ENCODE measurements around the gene PKNOX2. TPM values are rescaled to one million over a fixed set of nuclear protein-coding genes. Genes with fewer than 3 reads are reported as not detected.

PKNOX2 gene
- total and polyA plus RNA-seq, 10 of the 15 experiments (the other 5 are each of a cell fraction or from before 2014, with no cell fraction given): not detected

DNA sequence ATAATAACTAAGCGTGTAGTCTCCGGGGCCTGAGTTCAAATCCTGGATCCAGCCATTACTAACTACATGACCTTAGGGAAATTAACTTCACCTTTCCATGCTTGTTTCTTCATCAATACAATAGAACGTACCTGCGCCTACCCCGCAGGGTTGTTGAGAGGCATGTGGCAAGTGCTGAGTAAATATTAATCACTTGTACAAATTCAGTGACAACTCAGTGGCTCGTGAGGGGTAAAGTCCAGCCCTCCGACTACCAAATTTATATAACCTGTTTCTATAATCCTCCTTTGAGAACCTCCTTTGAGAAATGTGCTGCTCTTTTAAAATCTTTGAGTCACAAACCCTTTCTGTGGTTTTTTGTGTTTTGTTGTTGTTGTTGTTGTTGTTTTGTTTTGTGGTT lies 281.7 kb downstream of the PKNOX2 start (continued):
- TF ChIP-seq, protein P1, sequence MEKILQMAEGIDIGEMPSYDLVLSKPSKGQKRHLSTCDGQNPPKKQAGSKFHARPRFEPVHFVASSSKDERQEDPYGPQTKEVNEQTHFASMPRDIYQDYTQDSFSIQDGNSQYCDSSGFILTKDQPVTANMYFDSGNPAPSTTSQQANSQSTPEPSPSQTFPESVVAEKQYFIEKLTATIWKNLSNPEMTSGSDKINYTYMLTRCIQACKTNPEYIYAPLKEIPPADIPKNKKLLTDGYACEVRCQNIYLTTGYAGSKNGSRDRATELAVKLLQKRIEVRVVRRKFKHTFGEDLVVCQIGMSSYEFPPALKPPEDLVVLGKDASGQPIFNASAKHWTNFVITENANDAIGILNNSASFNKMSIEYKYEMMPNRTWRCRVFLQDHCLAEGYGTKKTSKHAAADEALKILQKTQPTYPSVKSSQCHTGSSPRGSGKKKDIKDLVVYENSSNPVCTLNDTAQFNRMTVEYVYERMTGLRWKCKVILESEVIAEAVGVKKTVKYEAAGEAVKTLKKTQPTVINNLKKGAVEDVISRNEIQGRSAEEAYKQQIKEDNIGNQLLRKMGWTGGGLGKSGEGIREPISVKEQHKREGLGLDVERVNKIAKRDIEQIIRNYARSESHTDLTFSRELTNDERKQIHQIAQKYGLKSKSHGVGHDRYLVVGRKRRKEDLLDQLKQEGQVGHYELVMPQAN (conservative IDR thresholded peaks at IDR 0.05): no peak

- 66% methylated on average over 4 of the region's 6 CpGs for WGBS (ENCODE audit: insufficient coverage, insufficient replicate concordance, low lambda C conversion rate, missing lambda C conversion rate)
- ChIA-PET RAD21 (ENCODE audit: unreplicated experiment) (no interaction called here), CTCF (interaction anchor here (1.4 to 9.8 kb wide), 2 partner anchors 17 to 122 kb away, joined by 3 to 85 read pairs; partner anchors contain the start of gene EI24), POLR2A (no interaction called here), SMC1A (ENCODE audit: uncharacterized antibody, unreplicated experiment) (interaction anchor here (1.1 kb wide), 1 partner anchor 14 kb away, joined by 3 read pairs; no protein-coding TSS in a partner anchor)
- intact Hi-C loops (cut with micrococcal nuclease; ENCODE audit: unreplicated experiment): no loop called here
- H3K4me2 ChIP-seq (ENCODE audit: control insufficient read depth, insufficient read depth): no peak overlapping the region
- BruUV-seq (replicated peaks): no TSS peak
- no peak overlapping the region for H3K27ac ChIP-seq (ENCODE audit: control insufficient read depth, insufficient read depth)
- no peak overlapping the region for H3K9ac ChIP-seq (ENCODE audit: control insufficient read depth, insufficient read depth, low read length)
- no peaks in the 10 kb centered on the region for H3K79me2 ChIP-seq (ENCODE audit: control insufficient read depth, insufficient read depth, low read length)
- no peaks in the 10 kb centered on the region for H3K4me1 ChIP-seq (ENCODE audit: control insufficient read depth, insufficient read depth, low read length)
- no peaks in the 10 kb centered on the region for H4K20me1 ChIP-seq (ENCODE audit: control insufficient read depth, insufficient read depth)
- FAIRE-seq (no peak), ATAC-seq (no peak), DNase-seq (ENCODE audit: low read depth, low spot score) (no peak)
- H2AFZ ChIP-seq (ENCODE audit: control insufficient read depth, low read depth, low read length): no peak overlapping the region
- in situ Hi-C loops (cut with MboI): no loop called here
- TF ChIP-seq BCL11A (IDR thresholded peaks at IDR 0.05; ENCODE audit: low read depth, low read length) (no peak), HDGF (IDR thresholded peaks at IDR 0.05) (no peak), YY1 (IDR thresholded peaks at IDR 0.05; ENCODE audit: low read depth, low read length) (no peak), SMARCA5 (IDR thresholded peaks at IDR 0.05) (no peak)
- TF ChIP-seq, protein P2, sequence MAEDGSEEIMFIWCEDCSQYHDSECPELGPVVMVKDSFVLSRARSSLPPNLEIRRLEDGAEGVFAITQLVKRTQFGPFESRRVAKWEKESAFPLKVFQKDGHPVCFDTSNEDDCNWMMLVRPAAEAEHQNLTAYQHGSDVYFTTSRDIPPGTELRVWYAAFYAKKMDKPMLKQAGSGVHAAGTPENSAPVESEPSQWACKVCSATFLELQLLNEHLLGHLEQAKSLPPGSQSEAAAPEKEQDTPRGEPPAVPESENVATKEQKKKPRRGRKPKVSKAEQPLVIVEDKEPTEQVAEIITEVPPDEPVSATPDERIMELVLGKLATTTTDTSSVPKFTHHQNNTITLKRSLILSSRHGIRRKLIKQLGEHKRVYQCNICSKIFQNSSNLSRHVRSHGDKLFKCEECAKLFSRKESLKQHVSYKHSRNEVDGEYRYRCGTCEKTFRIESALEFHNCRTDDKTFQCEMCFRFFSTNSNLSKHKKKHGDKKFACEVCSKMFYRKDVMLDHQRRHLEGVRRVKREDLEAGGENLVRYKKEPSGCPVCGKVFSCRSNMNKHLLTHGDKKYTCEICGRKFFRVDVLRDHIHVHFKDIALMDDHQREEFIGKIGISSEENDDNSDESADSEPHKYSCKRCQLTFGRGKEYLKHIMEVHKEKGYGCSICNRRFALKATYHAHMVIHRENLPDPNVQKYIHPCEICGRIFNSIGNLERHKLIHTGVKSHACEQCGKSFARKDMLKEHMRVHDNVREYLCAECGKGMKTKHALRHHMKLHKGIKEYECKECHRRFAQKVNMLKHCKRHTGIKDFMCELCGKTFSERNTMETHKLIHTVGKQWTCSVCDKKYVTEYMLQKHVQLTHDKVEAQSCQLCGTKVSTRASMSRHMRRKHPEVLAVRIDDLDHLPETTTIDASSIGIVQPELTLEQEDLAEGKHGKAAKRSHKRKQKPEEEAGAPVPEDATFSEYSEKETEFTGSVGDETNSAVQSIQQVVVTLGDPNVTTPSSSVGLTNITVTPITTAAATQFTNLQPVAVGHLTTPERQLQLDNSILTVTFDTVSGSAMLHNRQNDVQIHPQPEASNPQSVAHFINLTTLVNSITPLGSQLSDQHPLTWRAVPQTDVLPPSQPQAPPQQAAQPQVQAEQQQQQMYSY (CRISPR knock-in tag; IDR thresholded peaks at IDR 0.05): no peak
- H3K36me3 ChIP-seq (ENCODE audit: control insufficient read depth in 2 of 2, insufficient read depth in 2 of 2, low read length in 1 of 2): no peaks in the 10 kb centered on the region; a peak in 1 of 4 replicates
- no peak overlapping the region for H3K4me3 ChIP-seq
- no peaks in the 10 kb centered on the region for H3K27me3 ChIP-seq (replicated peaks in 1 of 2; ENCODE audit: control insufficient read depth in 2 of 2, insufficient read depth in 2 of 2, low read length in 1 of 2)
- no peaks in the 10 kb centered on the region for H3K9me3 ChIP-seq (replicated peaks; ENCODE audit: control insufficient read depth, insufficient read depth, low read length)
These were observed 283.2 kb downstream of the PKNOX2 start for GRCh38 chr11:125447721-125448120.

All from GM12878 (cell line).